A549 (cell line): Measurements from ENCODE around the gene SLC22A16. TPM values are rescaled to one million over a fixed set of nuclear protein-coding genes. Genes with fewer than 3 reads are reported as not detected.

Experiments used
- ATAC-seq, 2 experiments: fragments of 200-7000 bp in 1 of 2; fragments of >200 bp in 1 of 2; cut with Nextera tagmentation in 1 of 2; cut with Tn5 transposase in 1 of 2; 3 replicates each; pipeline versions ENCODE4 v1.8.0 to v1.9.1; 2018 to 2020; ENCODE audit warnings: mild to moderate bottlenecking in 1 of 2, moderate library complexity in 1 of 2
- CTCF ChIA-PET: fragments of 300-600 bp; sonication (Branson Sonifier 250); formaldehyde crosslinking; extraction: SDS; loops from one replicate; lab custom pipeline; 2021; ENCODE audit warnings: antibody characterized with exemption, inconsistent platforms; lab: Yijun Ruan, JAX
- POLR2A ChIA-PET: fragments of 350-600 bp; formaldehyde crosslinking; extraction: SDS; loops from one replicate; lab custom pipeline; 2021; ENCODE audit warnings: antibody characterized with exemption, inconsistent platforms; lab: Yijun Ruan, JAX
- DNase-seq, 2 experiments: peaks; one replicate each; pipeline versions ENCODE4 v3.0.0 to v3.0.0-alpha.2; 2011 to 2016; ENCODE audit warnings: low read depth in 1 of 2, low spot score in 1 of 2
- FAIRE-seq: peaks from 2 replicates; lab custom pipeline; 2011; peaks lifted over from hg19 to GRCh38; lab: Jason Lieb, UNC
- H3K27ac ChIP-seq, 2 experiments: fragments of >200 bp; sonication (Bioruptor Twin); formaldehyde crosslinking; 3 replicates each; pipeline ENCODE4 v1.5.1; 2016 to 2017
- H3K4me1 ChIP-seq: fragments of >200 bp; sonication (Bioruptor Twin); formaldehyde crosslinking; 3 replicates; pipeline ENCODE4 v1.6.1; 2016
- H3K4me2 ChIP-seq: fragments of >200 bp; sonication (Bioruptor Twin); formaldehyde crosslinking; 3 replicates; pipeline ENCODE4 v1.6.1; 2016
- H3K4me3 ChIP-seq: fragments of >200 bp; sonication (Bioruptor Twin); formaldehyde crosslinking; 3 replicates; pipeline ENCODE4 v1.5.1; 2016
- H3K9me3 ChIP-seq: fragments of >200 bp; sonication (Bioruptor Twin); formaldehyde crosslinking; 3 replicates; pipeline ENCODE4 v1.6.1; 2016
- BHLHE40 ChIP-seq: IDR thresholded peaks from 2 replicates; pipeline ENCODE4 v1.6.1; 2012; ENCODE audit warnings: low read depth, low read length, inconsistent platforms
- E2F6 ChIP-seq: IDR thresholded peaks from 2 replicates; pipeline ENCODE4 v1.6.1; 2012; ENCODE audit warnings: low read depth, borderline replicate concordance
- EHF ChIP-seq: fragments of 250-450 bp; sonication (Bioruptor Pico); IDR thresholded peaks from 2 replicates; pipeline ENCODE4 v1.5.0; 2020; ENCODE audit warnings: mild to moderate bottlenecking
- EHMT2 ChIP-seq: fragments of 200-600 bp; sonication (generic); IDR thresholded peaks from 2 replicates; pipeline ENCODE4 v1.6.1; 2016; ENCODE audit warnings: antibody characterized with exemption, low read depth, mild to moderate bottlenecking, moderate library complexity
- EP300 ChIP-seq, 2 experiments: fragments of >200 bp; sonication (Bioruptor Twin); formaldehyde crosslinking; IDR thresholded peaks; 2 replicates in 1 of 2; 3 replicates in 1 of 2; pipeline ENCODE4 v1.6.1; 2016 to 2017
- FOSB ChIP-seq: fragments of 250-450 bp; sonication (Bioruptor Pico); IDR thresholded peaks from 2 replicates; pipeline ENCODE4 v1.5.0; 2020; ENCODE audit warnings: mild to moderate bottlenecking, moderate library complexity
- FOSL2 ChIP-seq, 2 experiments: fragments of 450-650 bp in 1 of 2; fragments of >200 bp in 1 of 2; sonication (Bioruptor Twin) in 1 of 2; formaldehyde crosslinking; IDR thresholded peaks; 2 replicates each; pipeline versions ENCODE4 v1.5.0 to v1.6.1; 2016 to 2020; ENCODE audit warnings: mild to moderate bottlenecking in 1 of 2, moderate library complexity in 1 of 2
- FOXS1 ChIP-seq: fragments of 250-450 bp; sonication (Bioruptor Pico); IDR thresholded peaks from 2 replicates; pipeline ENCODE4 v1.5.0; 2020; ENCODE audit warnings: mild to moderate bottlenecking, moderate library complexity
- HOXA7 ChIP-seq: fragments of 250-450 bp; sonication (Bioruptor Pico); IDR thresholded peaks from 2 replicates; pipeline ENCODE4 v1.5.0; 2020; ENCODE audit warnings: mild to moderate bottlenecking, moderate library complexity
- HOXB13 ChIP-seq: fragments of 250-450 bp; sonication (Bioruptor Pico); IDR thresholded peaks from 2 replicates; pipeline ENCODE4 v1.5.0; 2020; ENCODE audit warnings: low read depth, mild to moderate bottlenecking, moderate library complexity
- HOXB5 ChIP-seq: fragments of 250-450 bp; sonication (Bioruptor Pico); IDR thresholded peaks from 2 replicates; pipeline ENCODE4 v1.5.0; 2020; ENCODE audit warnings: mild to moderate bottlenecking, moderate library complexity
- MAFK ChIP-seq: fragments of 450-650 bp; IDR thresholded peaks from 2 replicates; pipeline ENCODE4 v1.6.1; 2014; ENCODE audit not compliant: partially characterized antibody
- MAX ChIP-seq: IDR thresholded peaks from 2 replicates; pipeline ENCODE4 v1.6.1; 2012
- PBX3 ChIP-seq: IDR thresholded peaks from 2 replicates; pipeline ENCODE4 v1.6.1; 2012
- POLR2A ChIP-seq: IDR thresholded peaks from 2 replicates; pipeline ENCODE4 v1.6.1; 2012; ENCODE audit warnings: mild to moderate bottlenecking, low read length
- SMC3 ChIP-seq: fragments of >200 bp; sonication (Bioruptor Twin); formaldehyde crosslinking; IDR thresholded peaks from 3 replicates; pipeline ENCODE4 v1.6.1; 2018; ENCODE audit warnings: inconsistent platforms
- USF2 ChIP-seq: fragments of 450-650 bp; IDR thresholded peaks from 2 replicates; pipeline ENCODE4 v1.6.1; 2014; ENCODE audit warnings: antibody characterized with exemption
- ZC3H11A ChIP-seq: fragments of 450-650 bp; IDR thresholded peaks from 2 replicates; pipeline ENCODE4 v1.6.1; 2014; ENCODE audit warnings: antibody characterized with exemption, mild to moderate bottlenecking
- ZFP36 ChIP-seq: fragments of 450-650 bp; IDR thresholded peaks from 2 replicates; pipeline ENCODE4 v1.6.1; 2014; ENCODE audit warnings: borderline replicate concordance; ENCODE audit not compliant: partially characterized antibody
- WGBS: methylation state at CpG from one replicate; pipeline ENCODE4 v1.1.6; 2017; ENCODE audit errors: missing lambda C conversion rate; 5-methylcytosine and 5-hydroxymethylcytosine counted together
- polyA plus RNA-seq, 4 experiments: library from polyadenylated mRNA; depleted of rRNA in 3 of 4; stranded (reverse); fragments of >200 nt; fragmentation: RNase III in 1 of 4; extraction: RNeasy Plus Mini Kit Qiagen cat#74134 plus additional on column Dnase treatment in 1 of 4; gene quantifications; 2 replicates in 3 of 4; 3 replicates in 1 of 4; pipeline ENCODE4 v1.2.3, GENCODE V29; 2011 to 2017

The SLC22A16 gene
- polyA plus RNA-seq, 2 of the 4 experiments (the other 2 are of a cell fraction) = not detected

DNA sequence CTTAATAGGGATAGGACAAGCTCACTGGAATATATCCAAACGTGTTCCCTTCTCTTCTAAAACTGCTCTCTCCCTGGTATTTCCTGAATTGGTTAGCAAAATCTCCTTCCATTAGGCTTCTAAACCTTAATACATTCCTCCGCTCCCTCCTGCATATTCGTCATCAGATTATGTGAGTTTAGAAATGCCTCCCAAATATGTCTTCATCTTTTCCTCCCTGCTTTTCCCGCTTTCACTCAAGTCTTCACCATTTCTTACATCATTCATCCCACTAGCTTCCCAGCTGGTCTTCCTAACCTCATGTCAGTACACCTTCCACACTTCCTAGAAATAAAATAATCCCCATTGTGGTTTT lies 26.9 kb downstream of the SLC22A16 start:
- ChIA-PET POLR2A (no interaction called here), CTCF (no interaction called here)
- DNase-seq = no peak
- Histone ChIP-seq H3K4me3 (no peak overlapping the region), H3K4me1 (no peaks in the 10 kb centered on the region), H3K9me3 (no peaks in the 10 kb centered on the region), H3K4me2 (no peak overlapping the region), H3K27ac (no peak overlapping the region)
- no peak for TF ChIP-seq HOXB13 (CRISPR knock-in tag)
- TF ChIP-seq FOSB (CRISPR knock-in tag) = no peak
- no peak for TF ChIP-seq ZC3H11A
- TF ChIP-seq FOSL2 (IDR thresholded peaks at IDR 0.05) = no peak
- TF ChIP-seq FOSL2 (CRISPR knock-in tag; IDR thresholded peaks at IDR 0.05) = no peak
- no peak for TF ChIP-seq ZFP36
- ATAC-seq = no peak
- FAIRE-seq = no peak
- WGBS = 37% methylated on average over 4 of the region's 4 CpGs

DNA sequence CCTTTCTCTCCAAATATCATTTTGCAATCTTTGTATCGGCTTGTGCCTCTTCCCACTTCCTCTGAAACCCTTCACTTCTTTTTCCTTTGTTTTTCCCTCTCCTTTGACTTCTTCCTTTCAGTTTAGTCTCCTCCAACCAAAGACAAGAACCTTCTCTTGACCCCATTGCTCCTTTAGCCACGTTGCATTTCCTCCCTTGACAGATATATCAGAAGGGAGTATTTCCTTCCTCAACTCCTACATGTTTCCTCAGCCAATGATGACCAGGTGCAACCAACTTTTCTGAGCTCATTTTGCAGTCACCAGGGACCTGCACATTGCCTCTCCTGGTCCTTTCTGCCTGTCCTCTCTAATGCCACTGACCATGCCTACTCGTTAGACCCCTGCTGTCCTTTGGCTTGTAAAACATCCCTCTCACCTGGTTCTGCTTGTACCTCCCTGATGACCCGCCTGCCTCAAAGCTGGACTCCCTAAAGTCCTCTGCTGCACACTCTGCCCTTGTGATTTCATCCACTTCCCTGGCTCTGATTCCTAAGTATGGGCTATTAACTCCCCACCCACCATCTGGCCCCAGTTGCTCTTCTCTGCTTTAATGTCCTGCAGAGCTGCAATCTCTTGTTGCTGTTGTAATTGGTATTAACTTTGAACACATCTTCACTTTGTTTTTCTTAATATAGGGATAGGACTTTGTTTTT lies 27.4 kb downstream of the SLC22A16 start:
- TF ChIP-seq E2F6 (no peak), BHLHE40 (no peak), SMC3 (no peak), MAFK (no peak), HOXB5 (CRISPR knock-in tag) (no peak), HOXA7 (CRISPR knock-in tag) (no peak), EHMT2 (no peak), EP300 (IDR thresholded peaks at IDR 0.05) (no peak), FOSL2 (IDR thresholded peaks at IDR 0.05) (no peak), FOSL2 (CRISPR knock-in tag; IDR thresholded peaks at IDR 0.05) (no peak), EHF (CRISPR knock-in tag) (no peak), USF2 (no peak), MAX (no peak), PBX3 (no peak), FOXS1 (CRISPR knock-in tag) (no peak)
- no peaks in the 10 kb centered on the region for H3K9me3 ChIP-seq
- ATAC-seq = no peak
- CTCF ChIA-PET = no interaction called here
- no peak overlapping the region for H3K27ac ChIP-seq
- DNase-seq = no peak
- no peak overlapping the region for H3K4me2 ChIP-seq
- no peaks in the 10 kb centered on the region for H3K4me1 ChIP-seq
- POLR2A ChIA-PET = no interaction called here
- H3K4me3 ChIP-seq = no peak overlapping the region
- no peak for FAIRE-seq
- 9% methylated on average over 4 of the region's 4 CpGs for WGBS

- DNase-seq = no peak
- TF ChIP-seq HOXB13 (CRISPR knock-in tag) (no peak), POLR2A (no peak), E2F6 (no peak)
- TF ChIP-seq, all 56 proteins: peak for 0
- ATAC-seq (no peak), FAIRE-seq (no peak)
- Histone ChIP-seq H3K27ac (no peak overlapping the region), H3K9me3 (no peaks in the 10 kb centered on the region), H3K4me1 (no peaks in the 10 kb centered on the region), H3K4me3 (no peak overlapping the region), H3K4me2 (no peak overlapping the region)
- ChIA-PET POLR2A (no interaction called here), CTCF (no interaction called here)
- 40% methylated on average over 3 of the region's 3 CpGs for WGBS
These were observed 28.7 kb downstream of the SLC22A16 start for GRCh38 chr6:110447761-110448160.
